K562 treated with DMSO at 1 percent for 12 hours (cell line): ENCODE measurements around the gene ASB8. TPM values are rescaled to one million over a fixed set of nuclear protein-coding genes. Genes with fewer than 3 reads are reported as not detected.

Experiments used
- total RNA-seq: library from RNA; unstranded; fragments of 300-600 nt; gene quantifications from 2 replicates; pipeline ENCODE4 v1.2.3, GENCODE V29; 2022; ENCODE audit not compliant: insufficient read depth

The ASB8 gene, protein sequence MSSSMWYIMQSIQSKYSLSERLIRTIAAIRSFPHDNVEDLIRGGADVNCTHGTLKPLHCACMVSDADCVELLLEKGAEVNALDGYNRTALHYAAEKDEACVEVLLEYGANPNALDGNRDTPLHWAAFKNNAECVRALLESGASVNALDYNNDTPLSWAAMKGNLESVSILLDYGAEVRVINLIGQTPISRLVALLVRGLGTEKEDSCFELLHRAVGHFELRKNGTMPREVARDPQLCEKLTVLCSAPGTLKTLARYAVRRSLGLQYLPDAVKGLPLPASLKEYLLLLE
- total RNA-seq, result 15.2 and 27.0 TPM in 2 replicates

DNA sequence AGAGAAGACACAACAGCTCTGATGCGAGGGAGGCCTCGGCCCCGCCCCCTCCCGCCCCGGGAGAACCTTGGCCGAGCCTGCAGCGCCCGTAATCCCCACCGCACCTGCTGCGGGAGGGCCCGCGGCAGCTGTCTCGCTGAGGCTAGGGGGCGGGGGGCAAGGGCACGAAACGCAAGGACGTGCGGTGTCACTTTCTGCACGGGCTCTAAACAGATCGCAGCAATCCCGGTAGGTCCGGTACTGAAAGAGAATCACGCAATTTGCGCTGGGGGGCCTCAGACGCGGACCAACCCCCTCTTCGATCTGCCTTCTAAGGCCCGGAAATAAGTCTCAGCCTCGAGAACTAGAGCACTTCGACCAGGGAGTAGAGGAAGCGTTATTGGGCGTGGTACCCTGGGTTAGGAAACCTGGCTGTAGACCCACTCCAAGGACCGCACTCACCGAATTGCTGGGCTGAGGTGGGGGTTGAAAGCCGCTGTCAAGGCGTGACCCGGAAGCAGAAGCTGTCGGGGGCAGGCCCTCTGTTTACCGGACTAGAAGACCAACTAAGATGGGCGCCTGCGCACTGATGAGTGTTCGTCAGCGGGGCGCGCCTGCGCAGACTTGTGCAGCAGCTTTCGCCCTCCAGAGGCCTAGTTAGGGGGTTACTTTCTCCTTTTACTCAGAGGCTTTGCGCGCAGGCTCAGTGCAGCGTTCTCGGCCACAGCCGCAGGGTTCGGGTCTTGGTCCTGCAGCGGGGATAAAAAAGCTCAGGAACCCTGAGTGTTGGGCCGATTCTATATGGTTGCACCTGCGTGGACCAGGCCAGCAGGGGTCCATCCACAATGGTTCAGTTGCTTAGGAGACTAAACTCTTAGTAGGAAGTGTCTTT, at the start of gene ASB8:
ASB8 (minus strand) TSS at position 498 of the 871 bp plus-strand sequence. CDS start 4,019 bp downstream, outside the sequence.

DNA sequence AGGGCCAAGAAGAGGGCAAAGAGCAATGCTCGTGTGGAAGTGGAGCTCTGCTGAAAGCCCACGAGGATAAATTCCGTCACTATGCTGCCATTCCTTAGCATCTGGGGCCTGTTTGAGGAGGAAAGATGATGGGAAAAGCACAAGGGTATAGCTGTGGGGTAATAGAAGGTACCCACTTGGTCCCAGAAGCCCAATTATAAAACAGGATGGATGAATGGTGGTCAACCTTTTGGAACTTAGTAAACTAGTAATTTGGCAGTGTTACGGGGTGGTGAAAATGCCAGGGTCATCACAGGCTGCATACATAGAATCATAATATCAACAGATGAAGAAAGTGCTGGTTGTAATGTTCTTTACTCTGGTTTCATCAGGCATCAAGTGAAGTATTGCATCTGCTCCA, 45.9 kb upstream of the ASB8 start, which contains the start of gene OR10AD1:
OR10AD1 (minus strand) TSS at position 101 of the 400 bp plus-strand sequence; CDS start at position 101, 0 bp downstream.

DNA sequence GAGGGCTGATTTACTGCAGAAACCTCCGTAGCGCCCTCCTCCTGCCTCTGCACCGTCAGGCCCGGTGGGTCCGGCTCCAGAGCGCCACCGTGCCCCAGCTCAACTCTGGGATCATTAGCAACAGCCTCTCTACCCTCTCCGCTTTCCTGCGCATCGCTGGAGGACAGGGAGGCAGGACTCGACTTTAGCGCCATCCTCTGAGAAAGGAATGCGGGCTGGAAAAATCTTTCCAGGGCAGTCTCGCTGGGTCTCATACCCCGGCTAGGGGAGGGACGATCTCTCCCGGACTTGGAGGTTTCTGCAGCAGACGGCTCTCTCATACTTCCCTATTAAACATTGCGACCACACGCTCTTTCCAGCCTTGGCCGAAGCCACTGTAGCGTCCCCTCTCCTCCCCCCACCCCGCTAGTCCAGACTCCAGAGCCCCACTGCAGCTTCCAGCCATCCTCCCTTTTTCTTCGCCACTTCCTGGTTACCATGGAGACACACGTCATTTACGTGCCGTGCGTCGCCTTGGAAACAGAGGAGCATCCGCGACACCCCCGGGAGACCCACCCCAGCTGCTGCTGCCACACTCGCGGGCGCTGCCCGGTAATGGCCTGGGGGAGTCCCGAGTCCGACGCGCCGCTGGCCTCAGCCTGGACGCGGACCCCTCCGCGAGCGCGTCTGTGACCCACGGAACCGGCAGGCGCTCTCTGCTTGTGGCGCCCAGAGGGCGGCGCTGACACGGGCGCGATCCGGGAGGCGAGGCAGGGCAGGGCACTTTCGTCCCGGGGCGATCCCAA, 26.0 kb upstream of the ASB8 start, which contains the start of gene CCDC184:
CCDC184 (plus strand) TSS at position 554 of the 785 bp plus-strand sequence. CDS start 479 bp downstream, outside the sequence.

GRCh38 chr12:48119078-48119833, 38.1 kb downstream of the ASB8 start, which contains the start of gene PFKM:
PFKM (plus strand) TSS chr12:48119364; CDS start chr12:48122775, 3,411 bp downstream.

DNA sequence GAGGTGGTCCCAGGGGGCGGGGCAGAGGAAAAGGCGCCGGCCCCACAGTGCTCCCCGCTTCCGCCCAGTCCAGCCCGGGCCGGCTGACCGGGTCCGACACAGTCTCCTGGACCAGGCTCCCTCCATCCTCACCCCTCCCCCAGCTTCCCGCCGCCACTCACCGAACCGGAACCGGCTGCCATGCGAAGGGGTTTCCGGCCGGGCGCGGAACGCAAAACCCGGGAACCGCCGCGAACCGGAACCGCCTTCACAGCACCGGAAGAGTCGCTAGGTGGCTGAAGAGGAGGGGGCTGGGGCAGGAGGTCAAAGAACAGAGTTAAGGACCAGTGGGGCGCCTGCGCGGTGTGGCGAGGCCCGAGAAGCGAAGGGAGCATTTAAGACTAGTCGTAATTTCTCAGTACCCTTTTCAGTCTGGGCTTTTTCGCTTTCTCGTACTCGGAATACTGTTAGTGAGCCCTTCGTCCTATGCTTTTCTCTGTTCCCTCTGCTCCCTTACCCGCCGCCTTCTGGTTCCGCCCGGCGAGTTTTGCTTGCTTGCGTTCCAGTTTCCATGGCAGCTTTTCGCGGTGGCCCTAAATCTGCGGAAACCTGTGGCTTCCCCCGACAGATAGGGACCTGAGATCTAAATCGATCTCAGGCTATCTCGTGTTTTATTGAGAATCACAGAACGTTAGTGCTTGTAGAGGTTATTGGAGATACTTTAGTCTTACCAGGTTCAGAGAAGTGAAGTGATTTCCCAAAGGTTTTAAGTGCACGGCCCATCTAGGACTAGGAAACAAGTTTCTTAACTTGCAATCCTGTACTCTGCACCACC, 51.2 kb downstream of the ASB8 start, which contains the start of gene SENP1:
SENP1 (minus strand) TSS at position 213 of the 814 bp plus-strand sequence. CDS start 4,607 bp downstream, outside the sequence.

Other genes starting within 250 kb of the ASB8 start
- 112 and 150 TPM in 2 replicates for gene TMEM106C, start 193.9 kb downstream of the ASB8 start, total RNA-seq
- not detected in 2 replicates for gene COL2A1, start 153.0 kb downstream of the ASB8 start, total RNA-seq
- 5.5 and 21.1 TPM in 2 replicates for gene SENP1, start 51.4 kb downstream of the ASB8 start, total RNA-seq
- gene PFKM, start 38.2 kb downstream of the ASB8 start, total RNA-seq, result 19.9 and 35.6 TPM in 2 replicates
- gene CCDC184, start 26.1 kb upstream of the ASB8 start, total RNA-seq, result 0.26 TPM in 1 of 2 replicates, not detected in the other
- gene OR10AD1, start 45.8 kb upstream of the ASB8 start, total RNA-seq, result not detected in 2 replicates
- gene ZNF641, start 193.4 kb upstream of the ASB8 start, total RNA-seq, result 4.9 and 25.9 TPM in 2 replicates